HUES48 (cell line): ENCODE measurements around the gene ZMPSTE24.

Experiments used
- H3K27ac ChIP-seq: one replicate; pipeline ENCODE4 v1.7.0; 2013; ENCODE audit warnings: low read depth, low read length, inconsistent platforms
- H3K27me3 ChIP-seq: 2 replicates; pipeline ENCODE4 v1.6.1; 2013; ENCODE audit warnings: mild to moderate bottlenecking, low read length; ENCODE audit not compliant: control insufficient read depth, insufficient read depth
- H3K36me3 ChIP-seq: 2 replicates; pipeline ENCODE4 v1.6.1; 2013; ENCODE audit warnings: low read length; ENCODE audit not compliant: control insufficient read depth, insufficient read depth
- H3K4me1 ChIP-seq: 2 replicates; pipeline ENCODE4 v1.6.1; 2013; ENCODE audit warnings: mild to moderate bottlenecking, low read length; ENCODE audit not compliant: control insufficient read depth, insufficient read depth
- H3K4me3 ChIP-seq: 2 replicates; pipeline ENCODE4 v1.5.1; 2013; ENCODE audit warnings: mild to moderate bottlenecking, low read depth, low read length
- H3K9ac ChIP-seq: 2 replicates; pipeline ENCODE4 v1.6.1; 2013; ENCODE audit warnings: mild to moderate bottlenecking, low read depth, low read length, moderate library complexity
- H3K9me3 ChIP-seq: 2 replicates; pipeline ENCODE4 v1.6.1; 2013; ENCODE audit warnings: low read length; ENCODE audit not compliant: control insufficient read depth, insufficient read depth

ZMPSTE24 gene

GRCh38 chr1:40241362-40241761 lies 16.7 kb upstream of the ZMPSTE24 start:
- H3K9ac ChIP-seq: no peak overlapping the region

GRCh38 chr1:40243351-40243750 lies 14.7 kb upstream of the ZMPSTE24 start:
- no peaks in the 10 kb centered on the region for H3K4me1 ChIP-seq
- H3K4me3 ChIP-seq: no peak overlapping the region
- H3K27ac ChIP-seq: no peak overlapping the region
- no peaks in the 10 kb centered on the region for H3K27me3 ChIP-seq
- no peak overlapping the region for H3K9ac ChIP-seq
- no peaks in the 10 kb centered on the region for H3K9me3 ChIP-seq
- H3K36me3 ChIP-seq: peaks cover 14% of the 10 kb centered on the region

More at GRCh38 chr1:40241362-40241761, 16.7 kb upstream of the ZMPSTE24 start:
- H3K36me3 ChIP-seq: peaks cover 34% of the 10 kb centered on the region
- H3K27ac ChIP-seq: no peak overlapping the region
- H3K4me3 ChIP-seq: no peak overlapping the region
- H3K4me1 ChIP-seq: no peaks in the 10 kb centered on the region
- no peaks in the 10 kb centered on the region for H3K9me3 ChIP-seq
- no peaks in the 10 kb centered on the region for H3K27me3 ChIP-seq

- no peak overlapping the region for H3K27ac ChIP-seq
- H3K9me3 ChIP-seq: no peaks in the 10 kb centered on the region
- H3K4me1 ChIP-seq: no peaks in the 10 kb centered on the region
These were observed 13.8 kb upstream of the ZMPSTE24 start for GRCh38 chr1:40244138-40244744.

GRCh38 chr1:40245686-40246085 lies 12.3 kb upstream of the ZMPSTE24 start:
- no peaks in the 10 kb centered on the region for H3K36me3 ChIP-seq
- no peak overlapping the region for H3K4me3 ChIP-seq
- H3K4me1 ChIP-seq: no peaks in the 10 kb centered on the region
- no peak overlapping the region for H3K9ac ChIP-seq
- no peaks in the 10 kb centered on the region for H3K27me3 ChIP-seq
- no peak overlapping the region for H3K27ac ChIP-seq
- no peaks in the 10 kb centered on the region for H3K9me3 ChIP-seq

More at GRCh38 chr1:40244138-40244744, 13.8 kb upstream of the ZMPSTE24 start:
- peaks cover 5% of the 10 kb centered on the region; the same call in 1 of the 2 replicates for H3K36me3 ChIP-seq
- no peaks in the 10 kb centered on the region for H3K27me3 ChIP-seq
- no peak overlapping the region for H3K9ac ChIP-seq
- H3K4me3 ChIP-seq: no peak overlapping the region

- Histone ChIP-seq H3K4me1 (no peaks in the 10 kb centered on the region), H3K4me3 (no peak within 1 kb of the TSS), H3K27ac (no peak within 1 kb of the TSS), H3K27me3 (no peaks in the 10 kb centered on the region), H3K36me3 (no peaks in the 10 kb centered on the region), H3K9me3 (no peaks in the 10 kb centered on the region), H3K9ac (no peak within 1 kb of the TSS)
These were observed 10.4 kb upstream of the ZMPSTE24 start, which contains the start of gene TMCO2 for GRCh38 chr1:40247655-40248054. Gene TMCO2, plus strand, starts transcription at chr1:40247937. Its CDS starts 57 bp downstream, at chr1:40247994.

- Histone ChIP-seq H3K27me3 (no peaks in the 10 kb centered on the region), H3K9ac (no peak overlapping the region), H3K9me3 (no peaks in the 10 kb centered on the region), H3K36me3 (no peaks in the 10 kb centered on the region), H3K4me3 (no peak overlapping the region), H3K4me1 (no peaks in the 10 kb centered on the region), H3K27ac (no peak overlapping the region)
These were observed 9.6 kb upstream of the ZMPSTE24 start for GRCh38 chr1:40248412-40248811.

- no peak overlapping the region for H3K4me3 ChIP-seq
- H3K9ac ChIP-seq: no peak overlapping the region
These were observed 6.6 kb upstream of the ZMPSTE24 start for GRCh38 chr1:40251456-40251855.

GRCh38 chr1:40252601-40253000 lies 5.4 kb upstream of the ZMPSTE24 start:
- no peaks in the 10 kb centered on the region for H3K9me3 ChIP-seq
- no peaks in the 10 kb centered on the region for H3K27me3 ChIP-seq
- H3K4me3 ChIP-seq: no peak overlapping the region
- no peak overlapping the region for H3K9ac ChIP-seq
- no peaks in the 10 kb centered on the region for H3K36me3 ChIP-seq
- no peak overlapping the region for H3K27ac ChIP-seq
- peaks cover 8% of the 10 kb centered on the region; the same call in 1 of the 2 replicates for H3K4me1 ChIP-seq

More at GRCh38 chr1:40251456-40251855, 6.6 kb upstream of the ZMPSTE24 start:
- Histone ChIP-seq H3K9me3 (no peaks in the 10 kb centered on the region), H3K36me3 (no peaks in the 10 kb centered on the region), H3K4me1 (peaks cover 3% of the 10 kb centered on the region; the same call in 1 of the 2 replicates), H3K27me3 (no peaks in the 10 kb centered on the region), H3K27ac (no peak overlapping the region)

GRCh38 chr1:40255231-40255630 lies 2.8 kb upstream of the ZMPSTE24 start:
- Histone ChIP-seq H3K4me1 (peaks cover 8% of the 10 kb centered on the region; the same call in 1 of the 2 replicates), H3K27ac (no peak overlapping the region), H3K36me3 (peaks cover 10% of the 10 kb centered on the region), H3K4me3 (no peak overlapping the region), H3K9me3 (no peaks in the 10 kb centered on the region), H3K27me3 (no peaks in the 10 kb centered on the region), H3K9ac (no peak overlapping the region)

- Histone ChIP-seq H3K27ac (peak overlapping the region; percentile 99), H3K9ac (peak overlapping the region; percentile 94), H3K36me3 (peaks cover 23% of the 10 kb centered on the region)
These were observed 1.5 kb upstream of the ZMPSTE24 start for GRCh38 chr1:40256401-40257084.

GRCh38 chr1:40257313-40257687 lies 736 bp upstream of the ZMPSTE24 start:
- Histone ChIP-seq H3K27ac (peak overlapping the region; percentile 99), H3K27me3 (no peaks in the 10 kb centered on the region), H3K4me3 (peak overlapping the region; percentile 97), H3K9ac (peak overlapping the region; percentile 94), H3K9me3 (no peaks in the 10 kb centered on the region), H3K4me1 (peaks cover 8% of the 10 kb centered on the region; the same call in 1 of the 2 replicates), H3K36me3 (peaks cover 30% of the 10 kb centered on the region)

More at GRCh38 chr1:40256401-40257084, 1.5 kb upstream of the ZMPSTE24 start:
- peak overlapping the region; percentile 97 for H3K4me3 ChIP-seq
- H3K27me3 ChIP-seq: no peaks in the 10 kb centered on the region
- H3K9me3 ChIP-seq: no peaks in the 10 kb centered on the region
- peaks cover 8% of the 10 kb centered on the region; the same call in 1 of the 2 replicates for H3K4me1 ChIP-seq
